Stimulated activated CD8-positive, alpha-beta memory T cell treated with anti-CD3 and anti-CD28 coated beads, Interleukin-2, amount 100 ng/mL, for 1 hour (primary cell): ENCODE measurements around the gene CNBD2.
"Not testable (repeated sequence)": the region's sequence is repeated elsewhere in the genome, so short reads cannot be mapped to it uniquely, and the experiment has no call there.

ENCODE experiments used
- DNase-seq, 2 donors: peaks; one replicate each; pipeline ENCODE4 v3.0.0-alpha.2; 2020; ENCODE audit warnings: low read depth in 2 of 2

The CNBD2 gene

DNA sequence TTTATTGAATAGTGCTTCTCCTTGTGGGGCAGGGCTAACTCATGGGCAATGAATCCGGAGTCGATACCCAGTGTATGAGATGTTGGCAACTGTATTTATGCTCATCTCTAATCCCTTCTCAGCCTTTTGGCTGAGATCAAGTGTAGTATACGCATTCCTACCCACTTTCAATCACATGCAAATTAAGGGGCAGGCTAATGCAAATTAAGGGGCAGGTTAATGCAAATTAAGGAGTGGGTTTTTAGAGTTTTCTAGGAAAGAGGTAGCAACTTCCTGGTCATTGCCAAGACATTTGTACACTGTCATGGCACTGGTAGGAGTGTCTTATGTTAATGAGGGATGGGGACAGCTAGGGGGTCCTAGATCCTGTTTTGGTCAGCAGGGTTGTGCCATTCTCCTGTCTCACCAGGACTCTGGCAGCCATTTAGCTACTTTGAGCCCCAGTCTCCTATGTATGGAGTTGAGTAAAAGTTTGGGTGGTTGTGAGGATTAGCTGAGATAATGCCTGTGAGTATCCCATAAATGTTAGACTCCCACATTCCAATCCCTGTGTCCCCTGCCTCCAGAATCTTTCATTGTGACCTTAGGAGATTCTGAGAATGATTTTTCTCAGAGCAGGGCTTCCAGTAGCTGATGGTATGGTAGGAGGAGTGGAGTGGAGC, at the start of gene CNBD2:
CNBD2 (plus strand) TSS at position 612 of the 662 bp plus-strand sequence. CDS start 173 bp downstream, outside the sequence.
- DNase-seq, result no peak

DNA sequence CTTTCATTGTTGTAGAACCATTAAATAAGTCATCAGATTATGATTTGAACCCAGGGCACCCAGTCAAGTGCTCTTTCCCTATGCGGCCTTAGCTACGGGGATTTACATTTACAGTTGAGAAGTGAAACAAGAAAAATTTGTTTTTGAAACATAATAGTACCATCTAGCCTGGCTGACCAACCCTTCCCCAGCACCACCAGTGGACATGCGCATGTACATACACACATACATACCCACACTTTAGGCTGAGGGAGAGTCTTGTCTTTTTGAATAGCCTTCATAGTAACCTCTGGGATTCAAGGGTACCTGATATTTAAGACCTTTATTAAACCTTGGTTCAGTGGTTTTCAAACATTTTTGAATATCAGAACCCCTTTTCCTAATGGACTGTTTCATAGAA, 47.9 kb upstream of the CNBD2 start:
- DNase-seq, result no peak

DNA sequence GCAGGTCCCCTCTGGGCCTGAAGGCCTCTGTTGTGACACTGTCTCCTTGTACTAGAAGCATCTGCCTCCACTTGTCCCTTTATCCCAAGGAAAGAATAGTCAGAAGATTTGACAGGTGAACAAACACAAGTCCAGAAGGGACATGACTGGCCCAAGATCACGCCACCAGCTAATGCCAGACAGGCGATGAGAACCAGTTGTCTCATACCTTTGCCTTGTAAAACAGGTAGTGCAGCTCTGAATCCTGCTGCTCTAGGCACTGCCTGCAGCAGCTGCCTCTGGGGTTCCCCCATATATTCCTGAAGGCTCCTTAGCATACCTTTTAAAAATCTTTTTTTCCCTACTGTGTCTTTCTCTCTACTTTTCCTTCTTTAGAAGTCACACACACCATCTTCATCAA, 39.1 kb upstream of the CNBD2 start:
- no peak for DNase-seq

DNA sequence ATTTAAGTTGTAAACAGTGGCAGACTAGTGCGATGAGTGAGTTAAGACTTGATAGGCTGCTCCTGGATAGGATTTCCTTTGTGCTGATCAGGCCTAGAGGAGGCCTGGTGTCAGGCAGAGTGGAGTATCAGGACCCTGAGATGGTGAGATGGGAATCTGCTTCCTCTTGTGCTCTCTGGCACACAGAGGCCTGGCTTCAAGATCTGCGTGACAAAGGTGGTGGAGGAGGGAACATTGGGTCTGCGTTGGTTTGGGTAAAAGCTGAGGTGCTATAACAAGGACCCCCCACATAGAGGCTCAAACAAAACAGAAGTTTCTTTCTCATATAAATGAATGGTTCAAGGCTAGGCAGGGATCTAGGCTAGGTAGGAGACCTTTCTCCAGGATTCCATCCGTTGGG, 34.3 kb upstream of the CNBD2 start:
- no peak for DNase-seq

DNA sequence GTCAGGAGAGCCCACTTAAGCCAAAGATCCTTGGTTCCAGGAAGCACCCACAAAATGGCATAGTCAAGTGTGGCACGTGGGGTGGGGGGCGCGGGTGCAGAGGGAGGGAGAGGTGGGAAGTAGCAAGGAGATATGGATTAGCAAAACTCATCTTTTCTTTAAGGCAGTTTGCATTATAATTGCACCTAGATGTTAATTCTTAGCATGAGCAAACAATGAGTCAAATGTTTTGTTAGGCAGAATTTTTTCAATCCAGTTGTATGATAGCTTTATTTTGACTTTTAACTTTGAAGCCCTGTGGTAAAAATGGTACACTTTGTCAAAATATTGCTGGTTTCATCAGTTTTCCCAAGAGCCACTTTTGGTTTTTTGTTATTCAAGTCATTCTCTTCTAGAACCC, 29.1 kb upstream of the CNBD2 start:
- no peak for DNase-seq

DNA sequence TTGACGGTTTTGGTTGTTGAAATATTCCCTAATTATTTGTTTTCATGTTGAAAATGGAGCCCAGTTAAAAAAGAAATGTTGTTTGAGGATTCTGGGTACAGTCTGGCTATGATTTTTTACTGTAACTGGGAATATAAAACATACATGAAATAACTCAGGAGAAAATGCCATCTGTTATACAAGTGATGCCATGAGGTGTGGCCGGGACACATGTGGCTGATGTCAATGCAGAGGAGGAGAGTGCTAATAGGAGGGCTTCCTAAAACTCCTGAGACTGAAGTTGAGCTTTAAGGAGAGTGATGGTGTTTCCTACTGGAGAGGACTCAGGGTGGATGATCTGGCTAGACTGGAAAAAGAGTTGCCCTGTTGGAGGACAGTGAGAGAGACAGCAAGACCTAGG, 26.8 kb upstream of the CNBD2 start:
- DNase-seq, result no peak

DNA sequence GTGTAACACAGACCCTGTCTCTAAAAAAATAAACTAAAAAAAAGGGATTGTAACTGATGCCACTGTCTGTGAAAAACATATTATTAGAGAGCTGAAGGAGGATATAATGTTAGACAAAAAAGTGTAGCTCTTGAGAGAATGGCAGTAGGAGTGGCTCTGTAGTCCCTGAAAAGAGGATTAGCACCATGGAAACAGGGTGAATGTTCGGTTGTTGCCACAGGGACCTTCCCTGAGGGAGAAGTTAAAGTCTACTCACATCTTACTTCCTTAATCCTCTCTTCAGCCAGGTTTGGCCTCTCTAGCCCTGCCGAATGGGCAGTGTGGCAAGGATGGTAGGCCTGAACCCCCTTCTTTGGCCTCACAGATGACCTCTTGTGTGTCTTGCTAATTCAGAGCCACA, 26.1 kb upstream of the CNBD2 start:
- no peak for DNase-seq

DNA sequence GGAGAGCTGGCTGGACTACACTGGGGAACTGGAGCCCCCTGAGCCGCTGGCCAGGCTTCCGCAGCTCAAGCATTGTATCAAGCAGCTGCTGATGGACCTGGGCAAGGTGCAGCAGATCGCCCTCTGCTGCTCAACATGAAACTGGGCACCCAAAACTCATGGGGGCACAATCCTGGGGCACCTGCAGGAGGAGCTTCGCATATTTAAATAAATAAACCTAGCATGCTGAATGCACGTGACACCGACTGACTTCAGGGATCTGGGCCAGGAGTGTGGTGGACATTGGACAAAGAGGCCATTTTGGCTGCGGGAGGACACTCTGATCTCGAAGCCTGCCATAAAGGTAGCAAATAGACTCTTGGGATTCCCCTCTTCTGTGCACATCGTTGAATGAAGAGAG, 20.9 kb upstream of the CNBD2 start:
- DNase-seq, result no peak

DNA sequence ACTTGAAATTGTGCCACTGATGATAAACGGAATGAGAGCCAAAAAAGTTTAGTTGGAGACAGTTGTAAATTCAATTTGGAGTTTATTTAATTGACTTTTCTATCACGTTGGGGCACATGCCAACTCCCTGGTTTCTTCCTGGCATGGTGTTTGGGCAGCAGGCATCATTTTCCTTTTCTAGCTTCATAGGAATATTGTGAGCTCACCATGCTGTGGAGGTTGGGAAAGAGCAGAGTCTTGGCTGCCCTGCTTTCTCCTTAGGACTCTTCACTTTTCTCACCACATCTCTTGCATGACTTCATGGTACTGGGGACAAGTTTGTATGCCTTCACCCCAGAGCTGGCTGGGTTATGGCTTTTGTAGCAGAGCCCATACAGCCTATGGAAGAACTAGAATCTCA, 20.5 kb upstream of the CNBD2 start:
- no peak for DNase-seq

DNA sequence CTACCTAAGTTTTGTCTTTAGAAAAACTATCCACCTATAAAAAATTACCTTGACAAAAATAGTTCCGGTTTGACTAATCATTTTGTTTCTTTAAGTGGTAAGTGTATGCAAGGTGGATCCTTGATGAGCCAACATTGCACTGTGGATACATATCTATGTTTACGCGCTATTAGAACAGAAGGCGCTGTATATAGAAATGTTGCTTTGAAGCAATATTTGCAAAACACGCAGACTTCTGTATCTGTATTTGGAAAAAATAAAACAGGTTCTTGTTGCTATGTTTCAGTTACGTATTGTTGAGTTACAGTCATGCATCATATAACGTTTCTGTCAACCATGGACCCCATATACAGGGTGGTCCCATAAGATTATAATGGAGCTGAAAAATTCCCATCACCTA, 18.3 kb upstream of the CNBD2 start:
- DNase-seq, result no peak

DNA sequence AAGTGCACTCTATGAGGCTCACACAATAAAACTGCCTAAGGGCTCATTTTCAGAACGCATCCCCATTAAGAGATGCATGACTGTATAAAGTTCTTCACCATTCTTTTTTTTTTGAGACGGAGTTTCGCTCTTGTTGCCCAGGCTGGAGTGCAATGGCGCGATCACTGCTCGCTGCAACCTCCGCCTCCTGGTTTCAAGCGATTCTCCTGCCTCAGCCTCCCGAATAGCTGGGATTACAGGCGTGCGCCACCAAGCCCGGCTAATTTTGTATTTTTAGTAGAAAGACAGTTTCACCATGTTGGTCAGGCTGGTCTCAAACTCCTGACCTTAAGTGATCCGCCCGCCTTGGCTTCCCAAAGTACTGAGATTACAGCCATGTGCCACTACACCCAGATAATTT, 16.3 kb upstream of the CNBD2 start:
- DNase-seq, result not testable (repeated sequence)

DNA sequence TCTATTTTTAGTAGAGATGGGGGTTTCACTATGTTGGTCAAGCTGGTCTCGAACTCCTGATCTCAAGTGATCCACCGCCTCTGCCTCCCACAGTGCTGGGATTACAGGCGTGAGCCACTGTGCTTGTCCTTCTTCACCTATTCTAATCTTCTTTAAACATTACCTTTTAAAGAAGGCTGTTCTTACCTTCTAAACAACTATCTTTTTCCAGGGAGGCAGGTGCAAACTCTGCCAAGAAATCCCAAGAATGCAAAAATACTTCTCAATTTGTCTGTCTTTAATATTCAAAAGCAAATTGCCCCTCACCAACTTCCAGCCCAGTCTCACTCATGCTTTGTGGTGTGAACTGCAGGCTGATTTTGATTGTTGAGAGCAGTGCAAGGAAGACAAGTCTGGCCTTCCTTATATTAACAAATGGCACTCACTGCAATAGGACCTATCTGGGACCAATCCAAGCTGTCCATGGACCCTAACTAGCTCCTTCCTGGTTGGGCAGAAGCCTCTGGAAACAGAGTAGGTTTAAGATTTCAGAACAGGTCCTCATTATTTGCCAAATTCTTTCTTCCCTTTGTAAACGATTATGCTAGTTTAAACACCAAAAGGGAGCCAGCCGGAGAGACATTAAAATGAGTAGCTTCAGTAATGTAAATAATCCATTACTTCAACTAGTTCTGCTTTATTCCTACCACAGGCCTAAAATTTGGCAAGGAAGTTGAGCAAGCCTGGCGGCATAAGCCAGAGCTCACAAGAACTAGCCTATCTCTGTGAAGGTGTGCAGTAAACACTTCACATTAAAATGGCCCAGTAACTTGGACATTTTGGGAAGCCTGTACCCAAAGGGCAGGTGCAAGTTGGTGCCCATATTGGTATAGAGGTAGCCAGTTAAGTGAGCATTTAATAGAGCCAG, 15.7 kb upstream of the CNBD2 start:
- no peak for DNase-seq

DNA sequence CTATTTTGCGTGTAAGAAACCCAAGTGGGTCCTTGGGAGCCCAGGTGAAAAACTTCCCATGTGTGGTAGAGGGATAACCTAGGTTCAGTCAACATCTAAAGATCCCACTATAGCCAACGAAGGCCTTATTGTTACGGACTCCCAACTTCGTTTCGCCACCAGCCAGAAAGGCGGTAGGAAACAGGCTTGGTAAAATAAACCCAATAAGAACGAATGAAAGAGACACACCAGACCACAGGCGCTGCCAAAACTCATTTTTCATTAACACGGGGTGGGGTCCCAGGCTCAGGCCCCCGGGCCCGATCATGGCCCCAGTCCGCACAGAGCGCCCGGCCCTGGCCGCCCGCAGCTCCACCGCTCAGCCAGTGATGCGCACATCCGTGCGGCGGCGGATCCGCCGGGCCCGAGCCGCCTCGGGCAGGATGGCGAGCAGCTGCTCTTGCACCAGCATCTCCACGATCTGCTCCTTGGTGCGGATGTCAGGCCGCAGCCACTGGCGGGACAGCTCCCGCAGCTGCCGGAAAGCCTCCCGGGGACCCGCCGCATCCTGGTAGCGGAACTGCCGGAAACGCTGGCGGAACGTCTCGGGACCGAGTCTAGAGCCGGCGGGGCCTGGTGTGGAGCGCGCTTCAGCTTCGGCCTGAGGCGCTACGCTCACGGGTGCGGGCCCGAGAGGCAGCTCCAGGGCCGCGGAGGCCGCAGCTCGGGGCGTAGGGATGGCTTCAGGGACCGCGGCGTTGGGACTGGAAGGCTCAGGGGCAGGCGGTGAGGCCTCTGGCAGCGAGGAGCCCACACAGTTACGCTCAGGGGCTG, 14.8 kb upstream of the CNBD2 start:
- peak; percentile 33 to 43 for DNase-seq

DNA sequence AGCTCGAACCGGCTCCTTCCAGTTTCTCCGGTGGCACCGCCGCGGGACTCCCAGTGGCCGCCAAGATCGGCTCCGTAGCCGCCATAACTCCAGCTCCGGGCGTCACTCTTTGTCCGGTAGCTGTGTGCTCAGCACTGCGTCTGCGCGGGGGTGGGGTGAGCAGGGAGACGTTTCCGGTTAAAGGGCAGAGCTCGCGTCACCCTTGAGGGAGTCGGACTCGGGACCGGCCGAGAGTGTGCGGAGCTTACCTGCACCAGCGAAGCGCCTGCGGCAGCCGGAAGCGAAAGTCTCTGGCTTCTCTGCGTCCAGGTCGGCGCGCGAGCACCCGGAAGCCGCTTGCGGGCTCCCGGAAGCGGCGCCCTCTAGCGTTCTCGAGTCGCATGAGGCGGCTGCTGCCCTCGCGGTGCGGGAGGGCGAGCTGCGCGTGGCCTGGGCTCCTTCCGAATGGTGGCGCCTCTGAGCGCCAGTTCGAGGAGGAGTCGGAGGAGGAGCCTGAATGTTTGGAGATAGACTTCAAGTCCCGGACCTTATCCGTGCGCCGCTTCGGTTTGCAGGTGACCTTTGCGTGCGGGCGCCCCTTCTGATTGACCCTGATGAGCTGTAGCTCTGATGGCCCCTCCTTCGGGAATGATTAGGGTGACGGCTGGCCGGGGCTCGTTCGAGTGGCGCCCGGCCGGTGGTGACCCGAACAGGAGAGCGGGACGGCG, 14.0 kb upstream of the CNBD2 start, which contains the start of gene SCAND1:
SCAND1 (minus strand) TSS at position 303 of the 707 bp plus-strand sequence; CDS start at position 85, 218 bp downstream.
- DNase-seq, result peak; percentile 91 to 93

DNA sequence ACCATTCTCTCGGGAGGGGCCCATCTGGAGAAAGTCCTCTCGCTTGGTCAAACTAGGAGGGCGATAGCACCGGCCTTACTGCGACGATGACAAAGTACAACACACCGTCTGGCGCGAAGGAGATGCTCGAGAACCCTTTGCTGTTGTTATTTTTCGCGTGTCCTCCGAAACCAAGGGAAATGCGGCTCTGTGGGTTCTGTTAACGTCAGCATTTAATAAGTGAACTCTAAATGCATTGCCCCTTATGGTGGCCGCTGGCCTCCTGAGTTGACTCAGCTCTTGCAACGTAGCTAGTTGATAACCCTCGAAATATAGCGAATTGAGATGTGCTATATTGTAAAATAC, 13.5 kb upstream of the CNBD2 start:
- peak in 1 of 2 donors; percentile 13 for DNase-seq

DNA sequence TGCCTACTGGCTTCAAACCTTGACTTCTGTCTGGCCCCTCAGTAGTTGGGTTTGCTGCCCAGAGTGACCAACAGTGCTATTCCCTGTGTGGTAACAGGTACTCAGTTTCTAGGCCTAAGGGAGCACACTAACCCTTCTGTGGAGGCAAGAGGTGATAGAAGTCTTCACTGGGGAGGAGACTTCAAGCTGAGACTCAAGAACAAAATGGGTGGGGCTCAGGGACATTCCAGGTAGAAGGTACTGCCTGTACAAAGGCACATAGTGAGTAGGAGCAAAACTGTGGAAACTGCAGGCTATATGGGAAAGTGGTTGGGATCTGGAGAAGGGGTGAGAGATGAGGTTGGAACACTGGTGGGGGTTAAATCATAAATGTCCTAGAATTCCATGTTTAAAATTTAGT, 11.8 kb upstream of the CNBD2 start:
- DNase-seq, result no peak

DNA sequence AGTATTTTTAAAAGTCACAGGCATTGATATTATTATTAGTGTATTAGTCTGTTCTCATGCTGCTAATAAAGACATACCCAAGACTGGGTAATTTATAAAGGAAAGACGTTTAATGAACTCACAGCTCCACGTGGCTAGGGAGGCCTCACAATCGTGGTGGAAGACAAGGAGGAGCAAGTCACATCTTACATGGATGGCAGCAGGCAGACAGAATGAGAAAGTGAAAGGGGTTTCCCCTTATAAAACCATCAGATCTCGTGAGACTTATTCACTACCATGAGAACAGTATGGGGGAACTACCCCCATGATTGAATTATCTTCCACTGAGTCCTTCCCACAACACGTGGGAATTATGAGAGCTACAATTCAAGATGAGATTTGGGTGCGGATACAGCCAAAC, 9.1 kb upstream of the CNBD2 start:
- DNase-seq, result not testable (repeated sequence)

DNA sequence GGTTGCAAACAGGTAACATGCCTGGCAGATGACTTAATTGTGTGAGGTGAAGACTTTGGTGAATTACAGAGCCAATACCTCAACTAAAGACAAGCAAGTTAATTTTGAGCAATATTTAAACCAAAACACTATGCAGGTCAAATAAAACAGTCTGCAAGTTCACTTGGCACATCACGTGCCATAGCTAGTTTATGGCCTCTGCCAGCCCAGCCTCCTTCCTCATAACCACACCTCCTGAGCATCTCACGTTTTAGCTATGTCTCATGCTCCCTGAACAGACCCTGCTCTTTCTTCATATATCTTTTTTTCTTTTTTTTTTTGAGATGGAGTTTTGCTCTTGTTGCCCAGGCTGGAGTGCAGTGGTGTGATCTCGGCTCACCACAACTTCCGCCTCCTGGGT, 4.5 kb upstream of the CNBD2 start:
- no peak for DNase-seq

DNA sequence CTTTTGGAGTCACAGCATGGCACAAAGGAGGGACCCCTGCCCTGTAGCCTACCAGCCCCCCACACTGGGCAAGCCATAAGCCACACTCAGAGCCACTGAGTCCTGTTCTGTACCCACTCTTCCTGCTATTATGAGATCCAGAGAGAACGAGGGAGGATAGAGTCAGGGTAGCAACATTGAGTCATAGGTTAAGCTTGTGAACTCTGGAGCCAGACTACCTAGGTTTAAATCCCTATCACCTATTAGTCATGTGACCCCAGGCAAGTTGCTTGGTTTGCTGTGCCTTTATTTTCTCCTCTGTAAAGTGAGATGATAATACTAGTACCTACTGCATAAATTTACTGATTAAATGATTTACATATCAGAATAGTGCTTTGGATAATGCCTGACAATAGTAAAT, 540 bp downstream of the CNBD2 start:
- no peak for DNase-seq

DNA sequence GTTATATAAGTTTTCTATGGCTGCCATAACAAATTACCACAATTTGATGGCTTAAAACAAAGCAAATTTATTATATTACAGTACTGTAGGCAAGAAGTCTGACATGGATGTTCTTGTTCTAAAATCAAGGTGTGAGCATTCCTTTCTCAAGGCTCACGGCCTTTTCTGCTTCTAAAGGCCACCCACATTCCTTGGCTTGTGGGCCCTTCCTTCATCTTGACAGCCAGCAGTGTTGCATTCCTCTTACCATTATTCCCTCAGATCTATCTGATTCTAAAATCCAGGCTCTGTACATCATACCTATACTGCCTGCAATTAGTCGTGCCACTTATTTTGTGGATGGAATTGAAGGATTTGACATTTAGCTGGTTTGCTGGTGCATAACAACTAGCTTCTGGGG, 3.6 kb downstream of the CNBD2 start:
- no peak for DNase-seq

DNA sequence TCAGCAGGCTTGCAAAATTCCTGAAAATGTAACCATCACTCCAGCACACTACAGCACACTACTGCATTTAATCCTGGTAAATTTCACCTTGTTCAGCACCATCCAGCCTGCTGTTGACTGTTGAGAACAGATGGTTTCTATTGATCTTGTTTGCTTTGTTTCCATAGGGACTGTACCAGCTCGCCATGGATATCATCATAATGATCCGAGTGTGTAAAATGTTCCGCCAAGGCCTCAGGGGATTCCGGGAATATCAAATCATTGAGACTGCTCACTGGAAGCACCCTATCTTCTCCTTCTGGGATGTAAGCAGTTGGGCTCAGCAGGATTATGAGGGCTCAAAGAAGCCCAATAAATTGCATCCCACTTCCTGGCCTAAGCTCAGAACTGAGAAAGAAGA, 4.1 kb downstream of the CNBD2 start:
- DNase-seq, result no peak

DNA sequence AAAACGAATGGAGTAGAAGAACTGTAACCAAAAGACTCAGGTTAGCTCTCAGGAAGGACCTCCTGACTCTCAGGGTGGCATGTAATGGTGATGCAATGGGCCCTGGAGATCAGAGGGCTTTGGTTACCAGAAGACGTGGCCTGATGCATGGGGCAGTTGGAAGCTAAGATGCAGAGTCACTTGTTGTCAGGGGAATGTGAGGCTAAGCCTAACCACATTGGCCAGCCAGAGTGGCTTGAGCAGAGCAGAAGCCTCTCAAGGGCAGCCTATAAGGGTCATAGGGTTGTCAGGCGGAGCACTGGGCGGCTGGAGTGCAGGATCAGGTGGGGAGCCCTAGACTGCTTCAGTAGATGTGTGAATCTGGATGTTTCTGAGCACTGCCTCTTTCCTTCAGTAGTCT, 5.9 kb downstream of the CNBD2 start:
- no peak for DNase-seq
